NCI-H1930 (cell line): ENCODE data around the gene PDCD1.

Experiments
- DNase-seq, 2 experiments: peaks; one replicate each; lab custom pipeline; 2025; lab: John Stamatoyannopoulos, UW

The PDCD1 gene

DNA sequence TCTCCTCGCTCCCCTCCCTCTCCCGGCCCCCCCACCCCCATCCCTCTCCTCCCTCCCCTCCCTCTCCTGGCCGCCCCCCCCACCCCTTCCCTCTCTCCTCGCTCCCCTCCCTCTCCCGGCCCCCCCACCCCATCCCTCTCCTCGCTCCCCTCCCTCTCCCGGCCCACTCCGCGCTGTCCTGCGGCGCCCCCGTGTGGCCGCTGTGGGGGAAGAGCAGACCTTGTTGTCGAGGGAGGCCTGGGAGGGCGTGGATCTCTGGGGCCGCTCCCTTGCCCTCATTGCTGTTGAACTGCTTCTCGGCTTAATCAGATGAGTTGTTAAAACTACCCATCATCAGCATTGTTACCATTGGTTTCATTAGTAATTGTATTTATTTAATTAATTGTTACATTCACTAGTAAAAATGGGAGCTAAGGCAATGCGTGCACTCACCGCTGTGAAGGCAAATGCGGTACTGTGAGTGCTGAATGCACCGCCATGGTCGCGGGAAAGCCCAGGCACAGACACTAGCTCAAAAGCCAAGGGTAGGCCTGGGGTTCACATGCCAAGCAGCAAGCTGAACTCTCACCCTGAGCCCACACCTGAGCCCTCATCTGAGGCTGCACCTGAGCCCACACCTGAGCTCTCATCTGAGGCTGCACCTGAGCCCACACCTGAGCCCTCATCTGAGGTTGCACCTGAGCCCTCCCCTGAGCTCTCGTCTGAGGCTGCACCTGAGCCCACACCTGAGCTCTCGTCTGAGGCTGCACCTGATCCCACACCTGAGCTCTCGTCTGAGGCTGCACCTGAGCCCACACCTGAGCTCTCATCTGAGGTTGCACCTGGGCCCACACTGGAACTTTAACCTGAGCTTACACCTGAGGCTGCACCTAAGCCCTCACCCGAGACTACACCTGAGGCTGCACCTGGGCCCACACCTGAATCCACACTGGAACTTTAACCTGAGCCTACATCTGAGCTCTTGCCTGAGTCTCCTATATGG, 19.6 kb upstream of the PDCD1 start:
- DNase-seq, result peak; percentile 62 to 80

DNA sequence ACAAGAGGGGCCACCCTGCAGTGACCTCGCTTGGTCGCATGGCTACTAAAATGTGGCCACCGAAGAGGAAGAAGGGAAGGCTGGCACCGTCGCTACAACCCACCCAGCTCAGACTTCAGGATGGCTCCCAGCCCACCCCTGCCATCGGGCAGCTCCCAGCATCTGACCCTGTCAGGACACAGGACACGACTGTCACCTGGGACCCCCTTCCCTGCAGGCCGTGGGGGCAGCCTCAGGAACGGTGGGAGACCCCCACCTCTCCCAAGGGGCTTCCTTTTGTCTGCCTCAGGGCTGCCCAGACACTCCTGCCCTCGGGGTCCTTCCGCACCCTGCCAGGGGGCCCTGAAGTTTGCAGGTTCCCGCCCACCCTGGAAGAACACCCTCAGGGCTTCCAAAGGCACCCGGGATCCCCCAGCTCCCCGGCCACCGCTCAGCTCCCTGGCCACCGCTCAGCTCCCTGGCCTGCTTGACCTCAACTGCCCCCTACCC, 18.5 kb upstream of the PDCD1 start:
- DNase-seq, result no peak

DNA sequence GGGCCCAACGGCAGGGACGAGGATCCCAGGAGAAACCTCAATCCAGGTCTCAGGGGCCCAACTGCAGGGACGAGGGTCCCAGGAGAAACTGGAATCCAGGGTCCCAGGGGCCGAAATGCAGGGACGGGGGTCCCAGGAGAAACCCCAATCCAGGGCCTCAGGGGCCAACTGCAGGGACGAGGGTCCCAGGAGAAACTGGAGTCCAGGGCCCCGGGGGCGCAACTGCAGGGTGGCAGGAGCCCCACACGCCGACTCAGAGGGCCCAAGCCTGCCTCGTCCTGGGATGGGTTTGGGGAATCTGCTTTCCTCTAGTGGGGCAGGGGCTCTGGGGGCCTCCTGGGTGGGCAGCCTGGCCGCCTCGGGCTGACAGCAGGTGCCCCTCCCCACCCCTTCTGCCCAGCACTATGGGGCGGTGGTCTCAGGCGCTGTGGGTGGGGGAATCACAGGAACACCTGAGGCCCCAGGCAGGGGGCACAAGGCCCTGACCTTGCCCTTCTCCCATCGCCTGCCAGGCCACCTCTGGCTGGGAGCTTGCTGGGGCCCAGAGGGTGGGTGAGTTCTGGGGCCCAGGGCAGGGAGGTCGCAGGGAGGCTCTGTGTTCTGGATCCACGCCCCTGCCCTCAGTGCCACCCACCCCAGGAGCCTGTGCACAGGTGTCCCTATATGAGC, 18.0 kb upstream of the PDCD1 start:
- DNase-seq, result no peak

DNA sequence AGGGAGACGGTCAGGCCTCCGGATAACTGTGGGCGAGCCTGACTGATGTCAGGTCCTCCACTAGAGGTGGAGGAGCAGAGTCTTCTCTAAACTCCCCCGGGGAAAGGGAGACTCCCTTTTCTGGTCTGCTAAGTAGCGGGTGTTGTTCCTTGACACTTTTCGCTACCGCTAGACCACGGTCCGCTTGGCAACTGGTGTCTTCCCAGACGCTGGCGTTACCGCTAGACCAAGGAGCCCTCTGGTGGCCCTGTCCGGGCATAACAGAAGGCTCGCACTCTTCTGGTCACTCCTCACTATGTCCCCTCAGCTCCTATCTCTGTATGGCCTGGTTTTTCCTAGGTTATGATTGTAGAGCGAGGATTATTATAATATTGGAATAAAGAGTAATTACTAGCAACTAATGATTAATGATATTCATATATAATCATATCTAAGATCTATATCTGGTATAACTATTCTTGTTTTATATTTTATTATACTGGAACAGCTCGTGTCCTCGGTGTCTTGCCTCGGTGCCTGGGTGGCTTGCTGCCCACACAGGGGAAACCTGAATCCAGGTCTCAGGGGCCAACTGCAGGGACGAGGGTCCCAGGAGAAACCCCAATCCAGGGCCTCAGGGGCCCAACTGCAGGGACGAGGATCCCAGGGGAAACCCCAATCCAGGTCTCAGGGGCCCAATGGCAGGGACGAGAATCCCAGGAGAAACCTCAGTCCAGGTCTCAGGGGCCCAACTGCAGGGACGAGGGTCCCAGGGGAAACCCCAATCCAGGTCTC, 17.2 kb upstream of the PDCD1 start:
- DNase-seq, result peak in 1 of 2 experiments; percentile 19

DNA sequence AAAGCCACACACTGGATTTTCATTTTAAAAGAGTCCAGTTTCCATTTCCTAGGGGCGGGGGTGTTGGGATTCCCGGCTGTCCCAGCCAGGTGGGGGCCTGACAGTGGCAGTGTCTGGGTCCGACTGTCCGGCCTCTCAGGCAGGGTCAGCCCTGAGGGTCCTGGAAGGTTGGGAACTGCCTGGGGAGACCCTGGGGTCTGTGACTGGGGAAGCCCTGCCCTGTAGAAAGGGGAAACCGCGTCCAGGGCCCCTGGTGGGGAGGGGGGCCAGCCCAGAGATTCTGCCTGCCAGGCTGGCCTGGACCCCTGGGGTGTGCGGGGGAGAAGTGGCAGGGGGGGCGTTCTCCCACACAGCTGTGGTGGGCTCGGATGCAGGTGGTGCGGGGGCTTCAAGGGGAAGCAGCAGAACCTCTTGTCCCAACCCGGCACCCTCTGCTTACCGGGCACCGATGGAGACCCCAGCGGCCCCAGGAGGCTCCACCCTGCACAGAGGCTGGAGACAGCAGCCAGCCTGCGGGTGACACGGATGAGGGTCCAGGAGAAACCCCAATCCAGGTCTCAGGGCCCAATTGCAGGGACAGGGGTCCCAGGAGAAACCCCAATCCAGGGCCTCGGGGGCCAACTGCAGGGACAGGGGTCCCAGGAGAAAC, 15.7 kb upstream of the PDCD1 start:
- no peak for DNase-seq

DNA sequence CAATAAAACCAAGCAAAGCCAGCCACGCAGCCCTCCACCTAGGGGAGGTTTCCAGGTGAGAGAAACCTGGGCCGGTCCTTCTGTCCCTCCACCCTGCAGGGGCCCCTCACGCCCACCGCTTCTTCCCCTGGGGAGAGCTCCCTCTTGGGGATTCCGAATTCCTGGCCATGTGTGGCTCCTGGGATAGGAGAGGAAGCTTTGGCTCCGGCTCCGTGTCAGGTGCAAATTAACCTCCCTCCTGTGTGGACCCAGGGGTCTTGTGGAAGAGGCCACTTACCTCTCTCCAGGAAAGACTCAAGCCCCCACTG, 15.1 kb upstream of the PDCD1 start:
- DNase-seq, result no peak

DNA sequence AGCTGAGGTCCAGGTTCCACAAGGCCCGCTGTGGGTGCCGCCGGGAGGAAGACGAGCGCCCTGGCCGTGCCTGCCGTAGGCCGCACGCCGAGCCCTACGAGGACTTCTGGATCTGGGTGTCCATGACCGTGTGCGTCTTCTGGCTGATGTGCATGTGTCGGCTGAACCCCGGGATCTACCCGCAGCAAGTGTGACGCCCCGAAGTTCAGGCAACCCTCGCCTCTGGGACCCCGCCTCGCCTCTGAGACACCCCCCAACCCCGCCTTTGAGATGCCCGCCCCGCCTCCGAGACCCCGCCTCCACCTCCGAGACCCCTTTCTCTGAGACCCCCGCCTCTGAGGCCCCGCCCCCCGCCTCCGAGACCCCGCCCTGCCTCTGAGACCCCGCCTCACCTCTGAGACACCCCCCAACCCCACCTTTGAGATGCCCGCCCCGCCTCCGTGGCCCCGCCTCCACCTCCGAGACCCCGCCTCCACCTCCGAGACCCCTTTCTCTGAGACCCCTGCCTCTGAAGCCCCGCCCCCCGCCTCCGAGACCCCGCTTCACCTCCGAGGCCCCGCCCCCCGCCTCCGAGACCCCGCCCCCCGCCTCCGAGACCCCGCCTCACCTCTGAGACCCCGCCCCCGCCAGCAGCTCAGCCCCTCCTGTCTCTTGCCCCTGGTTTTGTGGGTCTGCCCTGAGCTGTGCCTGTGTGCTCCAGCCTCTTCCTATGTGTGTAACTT, 14.5 kb upstream of the PDCD1 start:
- DNase-seq, result no peak

DNA sequence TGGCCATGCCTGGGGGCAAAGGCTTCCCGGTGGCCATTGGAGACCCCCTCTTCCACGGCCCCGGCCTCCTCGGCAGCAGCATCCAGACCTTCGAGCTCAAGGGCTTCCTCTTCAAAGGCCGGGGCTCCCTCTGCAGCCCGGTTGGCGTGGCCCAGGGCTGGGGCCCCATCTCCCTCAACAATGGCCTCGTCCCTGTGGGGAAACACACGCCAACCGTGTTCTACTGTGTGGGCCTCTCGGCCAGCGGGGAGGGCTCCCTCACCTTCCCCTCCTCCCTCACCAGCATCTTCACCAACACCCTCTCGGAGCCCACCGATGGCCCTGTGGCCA, 13.6 kb upstream of the PDCD1 start:
- no peak for DNase-seq

DNA sequence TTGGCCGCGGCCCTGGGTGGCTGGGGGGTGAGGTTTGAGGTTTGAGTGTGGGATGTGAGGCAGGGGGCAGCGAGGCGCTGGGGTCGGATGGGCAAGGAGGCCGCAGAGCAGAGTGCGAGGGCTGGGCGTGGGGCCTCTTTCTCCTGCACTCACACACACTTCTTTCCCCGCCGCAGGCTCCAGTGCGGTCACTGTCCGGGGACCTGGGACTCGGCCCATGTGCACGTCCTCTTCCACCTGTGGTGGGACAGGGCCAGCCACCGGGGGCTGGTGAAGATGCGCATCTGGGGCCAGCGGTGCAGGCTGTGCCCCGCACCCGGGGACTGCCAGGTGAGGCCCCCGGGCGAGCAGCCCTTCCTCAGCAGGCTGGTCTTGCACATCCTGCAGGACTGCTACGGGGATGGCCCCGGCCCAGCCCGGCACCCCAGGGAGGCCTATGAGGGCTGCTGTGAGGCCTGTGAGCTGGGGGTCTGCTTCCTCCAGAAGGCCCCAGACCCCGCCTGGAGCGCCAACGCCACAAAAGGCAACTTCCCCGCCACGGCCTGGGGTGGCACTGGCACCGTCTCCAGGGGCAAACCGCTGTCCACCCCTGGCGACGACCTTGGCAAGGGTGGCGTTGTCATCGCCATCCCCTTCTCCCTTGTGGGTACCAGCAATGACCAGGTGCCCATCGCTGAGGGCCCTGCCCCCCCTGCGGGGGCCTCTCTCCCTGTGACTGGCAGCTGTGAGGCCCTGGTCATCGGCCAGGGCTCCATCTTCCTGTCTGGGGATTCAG, 13.0 kb upstream of the PDCD1 start:
- DNase-seq, result no peak

DNA sequence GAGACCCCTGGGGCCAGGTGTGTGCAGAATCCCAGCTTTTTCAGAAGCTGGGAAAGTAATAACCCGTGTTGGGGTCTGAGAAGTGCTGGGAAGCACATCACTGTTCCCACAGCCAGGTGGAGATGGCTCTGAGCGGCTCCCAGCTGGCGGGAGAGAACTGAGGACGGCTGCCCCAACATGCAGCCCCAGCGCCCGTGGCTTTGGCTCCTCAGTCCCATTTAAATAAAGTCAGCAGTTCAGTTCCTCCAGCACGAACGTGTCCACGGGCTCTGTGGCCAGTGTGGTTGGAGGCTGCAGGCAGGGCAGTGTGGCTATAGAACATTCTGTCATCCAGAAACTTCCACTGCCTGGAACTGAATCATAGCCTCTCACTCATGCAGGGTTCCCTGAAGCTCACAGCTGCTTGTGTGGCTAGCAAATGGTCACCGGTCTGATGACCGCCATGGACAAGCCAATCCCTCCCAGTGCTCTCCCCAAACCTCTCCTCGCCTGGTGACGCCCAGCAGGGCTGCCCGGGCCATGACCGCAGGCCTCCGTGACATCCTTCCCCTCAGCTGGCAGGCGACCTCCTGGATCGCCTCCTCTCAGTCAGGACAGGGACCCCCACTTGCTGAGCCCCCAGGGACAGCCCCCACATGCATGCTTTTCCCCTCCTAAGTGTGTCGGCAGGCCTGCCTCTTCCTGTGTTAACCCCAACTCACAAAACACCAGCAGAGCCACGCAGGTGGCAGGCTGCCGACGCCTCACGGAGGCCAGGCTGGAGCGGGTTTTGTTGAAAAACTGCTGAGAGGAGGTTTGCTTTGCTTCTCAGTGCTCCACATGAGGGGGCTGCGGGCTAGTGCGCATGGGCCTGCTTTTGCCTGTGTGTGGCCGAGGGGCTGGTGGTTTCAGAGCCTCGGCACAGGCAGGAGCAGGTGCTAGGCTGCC, 12.2 kb upstream of the PDCD1 start:
- no peak for DNase-seq

DNA sequence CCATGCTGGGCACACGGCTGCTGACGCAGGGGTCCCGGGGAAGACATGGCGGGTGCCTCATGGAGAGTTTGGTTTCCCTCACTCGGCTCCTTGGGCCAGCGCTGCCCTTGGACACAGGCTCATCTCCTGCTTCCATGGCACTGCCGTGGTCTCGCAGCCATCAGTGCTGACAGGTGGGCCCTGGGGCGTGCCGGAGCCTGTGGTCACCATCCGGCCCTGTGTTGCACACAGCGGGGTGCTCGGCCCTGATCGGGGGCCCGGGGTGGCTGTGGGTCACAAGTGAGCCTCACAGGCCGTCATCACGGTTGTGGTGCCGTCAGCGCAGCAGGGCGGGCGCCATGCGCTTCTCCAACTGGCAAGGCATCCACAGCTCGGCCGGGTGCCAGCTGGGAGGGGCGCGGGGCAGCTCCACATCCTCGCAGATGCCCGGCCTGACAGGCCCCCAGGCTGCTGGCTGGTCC, 11.4 kb upstream of the PDCD1 start:
- DNase-seq, result no peak

DNA sequence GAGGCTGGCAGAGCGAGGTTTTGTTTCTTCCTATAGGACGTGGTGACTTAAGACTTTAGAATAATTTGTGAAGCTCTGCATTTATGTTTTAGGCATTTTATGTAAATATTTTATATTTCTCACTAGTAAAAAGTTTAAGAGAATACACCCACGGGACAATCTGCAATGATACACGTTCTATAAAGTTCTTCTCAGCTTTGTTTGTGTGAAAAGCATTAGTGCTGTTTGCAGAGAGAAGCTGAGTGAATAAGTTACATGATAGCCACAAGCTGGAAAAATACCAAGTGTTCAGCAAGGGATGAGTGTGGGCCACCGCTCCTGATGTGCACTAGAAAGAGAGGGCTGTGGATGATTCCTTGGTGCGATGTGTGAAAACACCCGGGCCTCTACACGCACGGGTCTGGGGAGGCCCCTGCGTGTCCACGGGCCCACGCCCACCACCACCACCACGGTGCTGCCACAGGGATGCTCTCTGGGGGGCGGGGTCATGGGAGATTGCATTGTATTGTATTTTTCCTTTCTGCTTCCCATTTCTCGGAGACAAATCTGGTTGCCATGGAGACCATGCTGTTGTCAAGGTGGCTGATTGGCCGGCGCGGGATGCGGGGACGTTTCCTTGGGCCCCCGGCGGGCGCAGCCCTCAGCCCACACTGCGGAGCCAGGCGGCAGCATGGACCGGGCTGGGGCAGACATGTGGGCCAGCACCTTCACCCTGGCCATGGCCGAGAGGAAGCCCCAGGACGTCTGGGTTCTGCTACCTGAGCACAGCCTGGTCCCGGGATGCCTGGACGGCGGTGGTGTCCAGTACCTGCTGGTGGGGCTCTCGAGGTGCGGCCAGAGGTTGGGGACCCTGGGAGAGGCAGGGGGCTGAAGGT, 10.6 kb upstream of the PDCD1 start, which contains the start of gene RTP5:
Gene RTP5 (plus strand): TSS at position 643 of the 875 bp plus-strand sequence. CDS start 28 bp downstream, at position 671.
- DNase-seq, result no peak

DNA sequence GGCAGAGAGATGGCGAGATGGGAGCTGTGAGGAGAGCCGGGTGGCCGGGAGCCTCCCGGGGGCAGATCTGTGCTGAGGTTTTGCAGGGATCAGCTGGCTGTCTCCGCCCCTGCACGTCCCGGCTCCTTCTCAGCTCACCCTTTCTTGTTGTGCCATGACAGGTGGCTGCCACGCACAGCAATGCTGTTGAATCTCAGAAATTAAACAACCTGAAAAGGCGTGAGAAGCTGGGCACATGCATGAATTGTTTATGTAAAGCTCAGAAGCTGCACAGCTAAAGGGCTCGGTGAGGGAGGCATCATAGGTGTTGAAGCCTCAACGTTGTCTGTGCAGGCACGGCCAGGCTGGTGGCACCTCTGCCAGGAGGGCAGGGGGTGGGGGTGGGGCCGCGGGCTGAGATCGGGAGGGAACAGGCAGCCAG, 10.0 kb upstream of the PDCD1 start:
- no peak for DNase-seq

DNA sequence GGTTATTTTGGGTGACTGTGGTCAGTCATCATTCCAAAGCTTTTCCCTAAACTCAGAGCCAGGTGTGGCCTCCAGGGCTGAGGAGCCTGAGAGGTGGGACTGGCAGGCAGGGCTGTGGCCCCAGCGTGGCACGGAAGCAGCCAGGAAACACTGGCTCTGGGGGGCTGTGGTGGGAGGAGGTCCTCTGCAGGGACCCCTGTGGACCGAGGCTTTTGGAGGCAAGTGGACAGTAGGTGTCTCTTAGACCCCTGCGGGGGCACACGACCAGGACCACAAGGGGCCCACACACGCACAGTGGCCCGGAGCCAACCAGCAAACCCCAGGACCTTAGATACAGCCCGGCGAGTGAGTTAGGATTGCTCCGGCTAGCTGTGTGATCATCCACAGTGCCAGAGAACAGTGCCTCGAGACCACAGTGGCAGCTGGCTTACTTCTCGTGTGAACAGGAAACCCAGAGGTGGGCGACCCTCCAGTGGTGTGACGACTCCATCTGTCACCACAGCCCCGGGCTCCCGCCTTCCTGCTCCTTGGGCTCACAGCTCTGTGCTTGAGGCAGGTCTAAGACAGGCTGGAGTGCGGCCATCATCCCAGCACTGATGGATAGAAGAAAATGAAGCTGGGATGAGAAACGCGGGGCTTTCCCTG, 9.2 kb upstream of the PDCD1 start:
- no peak for DNase-seq

DNA sequence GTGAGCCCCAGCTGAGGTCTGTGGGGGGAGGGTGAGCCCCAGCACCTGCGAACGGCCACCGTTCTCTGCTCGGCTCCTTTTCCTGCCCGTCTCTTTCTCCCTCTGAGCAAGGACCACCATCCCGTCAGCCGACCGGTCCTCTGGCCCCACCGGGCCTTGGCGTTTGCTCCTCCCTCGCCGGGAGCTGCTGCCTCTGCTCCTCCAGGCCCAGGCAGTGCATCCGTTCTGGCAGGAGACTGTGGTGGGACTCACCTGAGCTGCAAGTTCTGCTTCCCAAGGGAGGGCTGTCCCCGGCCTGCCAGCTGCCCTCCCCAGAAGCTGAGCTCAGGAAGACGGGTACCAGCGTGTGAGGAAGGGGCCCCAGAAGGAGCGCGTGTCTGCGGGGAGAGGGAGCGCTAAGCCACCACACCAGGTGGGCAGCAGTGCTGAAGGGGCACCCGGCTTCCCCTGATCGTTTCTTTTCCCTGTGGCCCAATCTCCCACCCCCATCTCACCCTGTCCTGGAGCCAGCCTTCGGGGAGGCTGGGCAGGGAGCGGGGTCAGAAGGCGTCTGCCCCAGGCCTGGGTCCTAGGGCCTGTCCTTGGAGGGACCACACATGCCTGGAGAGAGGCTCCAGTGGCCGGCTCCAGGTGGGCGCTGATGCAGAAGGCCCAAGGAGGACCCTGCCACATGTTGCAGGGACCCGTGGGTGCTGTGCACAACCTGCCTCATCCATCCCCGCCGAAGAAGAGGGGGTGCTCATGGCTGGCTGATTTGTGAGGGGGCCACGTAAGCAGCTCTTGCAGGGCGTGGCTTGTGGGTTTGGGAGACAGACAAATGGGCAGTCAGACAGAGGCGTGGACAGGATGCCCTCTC, 8.3 kb upstream of the PDCD1 start:
- DNase-seq, result no peak

DNA sequence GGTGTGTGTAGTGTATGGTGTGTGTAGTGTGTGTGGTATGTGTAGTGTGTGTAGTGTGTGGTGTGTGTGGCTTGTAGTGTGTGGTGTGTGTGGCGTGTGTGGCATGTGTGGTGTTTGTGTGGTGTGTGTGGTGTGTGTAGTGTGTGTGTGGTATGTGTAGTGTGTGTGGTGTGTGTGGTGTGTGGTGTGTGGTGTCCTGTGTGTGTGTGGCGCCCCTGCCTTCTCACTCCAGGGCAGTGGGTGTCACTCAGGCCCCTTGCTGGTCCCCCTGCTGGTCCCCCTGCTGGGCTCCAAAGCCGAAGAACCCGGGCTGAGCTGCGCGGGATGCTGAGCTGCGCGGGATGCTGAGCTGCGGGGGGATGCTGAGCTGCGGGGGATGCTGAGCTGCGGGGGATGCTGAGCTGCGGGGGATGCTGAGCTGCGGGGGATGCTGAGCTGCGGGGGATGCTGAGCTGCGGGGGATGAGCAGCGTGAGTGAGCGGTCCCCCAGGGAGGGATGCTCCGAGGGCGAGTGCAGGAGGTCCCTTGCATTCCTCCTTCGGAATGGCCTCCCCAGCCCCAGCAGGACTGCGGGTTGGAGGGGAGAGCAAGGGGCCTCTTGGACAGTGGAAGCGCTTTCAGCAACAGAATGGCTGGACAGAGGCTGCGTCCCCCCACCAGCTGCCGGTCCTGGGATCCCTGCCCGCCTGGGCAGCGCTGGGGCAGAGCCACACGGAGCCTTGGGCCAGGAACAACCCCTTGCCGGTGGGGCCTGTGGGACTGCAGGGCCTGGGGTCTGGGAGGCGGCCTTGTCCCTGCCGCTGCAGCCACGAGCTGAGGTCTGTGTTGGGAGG, 7.5 kb upstream of the PDCD1 start:
- no peak for DNase-seq
